ENCODE measurements around the gene MAMDC4.

MAMDC4 gene

GRCh38 chr9:136898483-136899100 is 46.4 kb downstream of the MAMDC4 start:
- no peak for TF ChIP-seq CTCF (IDR thresholded peaks at IDR 0.05; ENCODE audit: borderline replicate concordance, control extremely low read depth, extremely low read depth, insufficient read depth, missing control alignments)
- in situ Hi-C loops (cut with MboI; ENCODE audit: low sequenced_read_pairs, unreplicated experiment): no loop called here

GRCh38 chr9:136899196-136899595 is 47.0 kb downstream of the MAMDC4 start:
- TF ChIP-seq CTCF (IDR thresholded peaks at IDR 0.05; ENCODE audit: borderline replicate concordance, control extremely low read depth, extremely low read depth, insufficient read depth, missing control alignments): no peak
- in situ Hi-C loops (cut with MboI; ENCODE audit: low sequenced_read_pairs, unreplicated experiment): no loop called here
- DNase-seq (ENCODE audit: low spot score): peak; percentile 81

More at GRCh38 chr9:136898483-136899100, 46.4 kb downstream of the MAMDC4 start:
- no peak for DNase-seq (ENCODE audit: low spot score)

GRCh38 chr9:136900556-136900955 is 48.4 kb downstream of the MAMDC4 start:
- in situ Hi-C loops (cut with MboI; ENCODE audit: low sequenced_read_pairs, unreplicated experiment): no loop called here
- no peak for TF ChIP-seq CTCF (IDR thresholded peaks at IDR 0.05; ENCODE audit: borderline replicate concordance, control extremely low read depth, extremely low read depth, insufficient read depth, missing control alignments)
- DNase-seq (ENCODE audit: low spot score): no peak

- TF ChIP-seq CTCF (IDR thresholded peaks at IDR 0.05; ENCODE audit: borderline replicate concordance, control extremely low read depth, extremely low read depth, insufficient read depth, missing control alignments): no peak
- in situ Hi-C loops (cut with MboI; ENCODE audit: low sequenced_read_pairs, unreplicated experiment): no loop called here
- no peak for DNase-seq (ENCODE audit: low spot score)
Measured at GRCh38 chr9:136900988-136901515, 48.9 kb downstream of the MAMDC4 start.

GRCh38 chr9:136901516-136902258 is 49.5 kb downstream of the MAMDC4 start:
- in situ Hi-C loops (cut with MboI; ENCODE audit: low sequenced_read_pairs, unreplicated experiment): no loop called here
- no peak for TF ChIP-seq CTCF (IDR thresholded peaks at IDR 0.05; ENCODE audit: borderline replicate concordance, control extremely low read depth, extremely low read depth, insufficient read depth, missing control alignments)
- peak; percentile 90 for DNase-seq (ENCODE audit: low spot score)

GRCh38 chr9:136902259-136902821 is 50.2 kb downstream of the MAMDC4 start:
- DNase-seq (ENCODE audit: low spot score): peak; percentile 94
- no peak for TF ChIP-seq CTCF (IDR thresholded peaks at IDR 0.05; ENCODE audit: borderline replicate concordance, control extremely low read depth, extremely low read depth, insufficient read depth, missing control alignments)
- in situ Hi-C loops (cut with MboI; ENCODE audit: low sequenced_read_pairs, unreplicated experiment): no loop called here

Measured in GM13976 (cell line).